GM12878 (cell line): ENCODE data around the gene RTN4R.

Experiments used
- POLR2A ChIP-seq: IDR thresholded peaks from 2 replicates; pipeline ENCODE4 v1.6.1; 2011; ENCODE audit warnings: low read depth, mild to moderate bottlenecking, low read length
- POLR2AphosphoS5 ChIP-seq: IDR thresholded peaks from 2 replicates; pipeline ENCODE4 v1.6.1; 2011; ENCODE audit warnings: mild to moderate bottlenecking, low read length, inconsistent platforms
- RAD51 ChIP-seq: fragments of 450-650 bp; IDR thresholded peaks from 2 replicates; pipeline ENCODE4 v1.6.1; 2016; ENCODE audit warnings: moderate library complexity, mild to moderate bottlenecking, inconsistent platforms
- TARDBP ChIP-seq: IDR thresholded peaks from 2 replicates; pipeline ENCODE4 v1.6.1; 2016; ENCODE audit warnings: borderline replicate concordance
- TF ChIP-seq, protein P1 (sequence below): IDR thresholded peaks from 2 replicates; pipeline ENCODE4 v1.6.1; 2012; ENCODE audit warnings: mild to moderate bottlenecking, low read depth, low read length
- TF ChIP-seq, protein P2 (sequence below), 3 experiments: IDR thresholded peaks in 2 of 3; conservative IDR thresholded peaks in 1 of 3; 2 replicates each; pipeline ENCODE4 v1.5.1; 2011; ENCODE audit warnings: low read depth in 3 of 3, low read length in 3 of 3, mild to moderate bottlenecking in 3 of 3, control low read depth in 2 of 3, moderate library complexity in 2 of 3, inconsistent platforms in 1 of 3, mixed read lengths in 1 of 3; ENCODE audit not compliant: control insufficient read depth in 2 of 3, insufficient read depth in 1 of 3; ENCODE audit errors: extremely low read depth in 1 of 3
- TF ChIP-seq, protein P3 (sequence below): IDR thresholded peaks from 2 replicates; pipeline ENCODE4 v1.6.1; 2012; ENCODE audit warnings: low read depth, low read length, improper control_type of control experiment
- TF ChIP-seq, protein P4 (sequence below): IDR thresholded peaks from 2 replicates; pipeline ENCODE4 v1.6.1; 2011; ENCODE audit warnings: mild to moderate bottlenecking, low read depth, low read length, moderate library complexity; ENCODE audit not compliant: insufficient replicate concordance

DNA sequence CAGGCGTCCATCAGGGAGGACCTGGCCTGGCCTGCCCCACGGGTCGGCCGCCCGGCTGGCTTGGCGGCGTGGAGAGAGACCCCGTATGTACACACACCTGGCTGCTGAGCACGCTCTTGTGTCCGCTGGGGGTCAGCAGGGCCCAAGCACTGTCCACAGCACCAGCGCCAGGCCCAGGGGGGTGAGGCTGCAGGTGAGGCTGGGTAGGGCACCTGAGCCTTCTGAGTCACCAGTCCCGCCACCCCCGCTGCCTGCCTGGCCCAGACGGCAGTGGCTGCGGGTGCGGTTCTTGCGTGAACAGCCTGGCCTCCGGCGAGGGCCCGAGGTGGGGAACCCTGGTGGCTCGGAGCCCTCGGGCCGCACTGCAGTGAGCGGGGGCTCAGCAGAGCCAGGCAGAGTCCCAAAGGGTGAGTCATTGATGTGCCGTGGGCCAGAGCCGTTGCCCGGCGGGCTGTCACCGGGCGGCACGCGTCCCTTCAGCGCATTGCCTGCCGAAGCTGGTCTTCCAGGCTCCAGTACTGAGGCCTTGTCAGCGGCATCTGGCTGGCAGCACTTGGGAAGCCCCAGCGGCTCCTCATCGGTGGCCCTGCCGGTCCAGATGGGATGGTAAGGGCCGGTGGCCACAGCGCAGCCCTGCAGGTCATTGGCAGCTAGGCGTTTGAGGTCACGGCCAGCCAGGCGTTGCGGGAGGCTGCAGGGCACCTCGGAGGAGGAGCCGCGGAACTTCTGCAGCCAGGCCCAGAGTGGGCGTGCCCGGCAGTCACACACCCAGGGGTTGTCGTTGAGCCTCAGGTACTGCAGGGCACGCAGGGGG lies 26.3 kb downstream of the RTN4R start:
- TF ChIP-seq, protein P1, sequence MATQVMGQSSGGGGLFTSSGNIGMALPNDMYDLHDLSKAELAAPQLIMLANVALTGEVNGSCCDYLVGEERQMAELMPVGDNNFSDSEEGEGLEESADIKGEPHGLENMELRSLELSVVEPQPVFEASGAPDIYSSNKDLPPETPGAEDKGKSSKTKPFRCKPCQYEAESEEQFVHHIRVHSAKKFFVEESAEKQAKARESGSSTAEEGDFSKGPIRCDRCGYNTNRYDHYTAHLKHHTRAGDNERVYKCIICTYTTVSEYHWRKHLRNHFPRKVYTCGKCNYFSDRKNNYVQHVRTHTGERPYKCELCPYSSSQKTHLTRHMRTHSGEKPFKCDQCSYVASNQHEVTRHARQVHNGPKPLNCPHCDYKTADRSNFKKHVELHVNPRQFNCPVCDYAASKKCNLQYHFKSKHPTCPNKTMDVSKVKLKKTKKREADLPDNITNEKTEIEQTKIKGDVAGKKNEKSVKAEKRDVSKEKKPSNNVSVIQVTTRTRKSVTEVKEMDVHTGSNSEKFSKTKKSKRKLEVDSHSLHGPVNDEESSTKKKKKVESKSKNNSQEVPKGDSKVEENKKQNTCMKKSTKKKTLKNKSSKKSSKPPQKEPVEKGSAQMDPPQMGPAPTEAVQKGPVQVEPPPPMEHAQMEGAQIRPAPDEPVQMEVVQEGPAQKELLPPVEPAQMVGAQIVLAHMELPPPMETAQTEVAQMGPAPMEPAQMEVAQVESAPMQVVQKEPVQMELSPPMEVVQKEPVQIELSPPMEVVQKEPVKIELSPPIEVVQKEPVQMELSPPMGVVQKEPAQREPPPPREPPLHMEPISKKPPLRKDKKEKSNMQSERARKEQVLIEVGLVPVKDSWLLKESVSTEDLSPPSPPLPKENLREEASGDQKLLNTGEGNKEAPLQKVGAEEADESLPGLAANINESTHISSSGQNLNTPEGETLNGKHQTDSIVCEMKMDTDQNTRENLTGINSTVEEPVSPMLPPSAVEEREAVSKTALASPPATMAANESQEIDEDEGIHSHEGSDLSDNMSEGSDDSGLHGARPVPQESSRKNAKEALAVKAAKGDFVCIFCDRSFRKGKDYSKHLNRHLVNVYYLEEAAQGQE, result no peak
- TF ChIP-seq, protein P2, sequence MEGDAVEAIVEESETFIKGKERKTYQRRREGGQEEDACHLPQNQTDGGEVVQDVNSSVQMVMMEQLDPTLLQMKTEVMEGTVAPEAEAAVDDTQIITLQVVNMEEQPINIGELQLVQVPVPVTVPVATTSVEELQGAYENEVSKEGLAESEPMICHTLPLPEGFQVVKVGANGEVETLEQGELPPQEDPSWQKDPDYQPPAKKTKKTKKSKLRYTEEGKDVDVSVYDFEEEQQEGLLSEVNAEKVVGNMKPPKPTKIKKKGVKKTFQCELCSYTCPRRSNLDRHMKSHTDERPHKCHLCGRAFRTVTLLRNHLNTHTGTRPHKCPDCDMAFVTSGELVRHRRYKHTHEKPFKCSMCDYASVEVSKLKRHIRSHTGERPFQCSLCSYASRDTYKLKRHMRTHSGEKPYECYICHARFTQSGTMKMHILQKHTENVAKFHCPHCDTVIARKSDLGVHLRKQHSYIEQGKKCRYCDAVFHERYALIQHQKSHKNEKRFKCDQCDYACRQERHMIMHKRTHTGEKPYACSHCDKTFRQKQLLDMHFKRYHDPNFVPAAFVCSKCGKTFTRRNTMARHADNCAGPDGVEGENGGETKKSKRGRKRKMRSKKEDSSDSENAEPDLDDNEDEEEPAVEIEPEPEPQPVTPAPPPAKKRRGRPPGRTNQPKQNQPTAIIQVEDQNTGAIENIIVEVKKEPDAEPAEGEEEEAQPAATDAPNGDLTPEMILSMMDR (IDR thresholded peaks at IDR 0.05 in 2 of 3, conservative IDR thresholded peaks at IDR 0.05 in 1 of 3; ENCODE audit: control insufficient read depth in 2 of 3, extremely low read depth in 1 of 3, insufficient read depth in 1 of 3, low read depth in 3 of 3, low read length in 3 of 3), result no peak
- TF ChIP-seq POLR2AphosphoS5 (no peak), POLR2A (no peak), RAD51 (no peak), TARDBP (no peak)
- TF ChIP-seq, protein P3, sequence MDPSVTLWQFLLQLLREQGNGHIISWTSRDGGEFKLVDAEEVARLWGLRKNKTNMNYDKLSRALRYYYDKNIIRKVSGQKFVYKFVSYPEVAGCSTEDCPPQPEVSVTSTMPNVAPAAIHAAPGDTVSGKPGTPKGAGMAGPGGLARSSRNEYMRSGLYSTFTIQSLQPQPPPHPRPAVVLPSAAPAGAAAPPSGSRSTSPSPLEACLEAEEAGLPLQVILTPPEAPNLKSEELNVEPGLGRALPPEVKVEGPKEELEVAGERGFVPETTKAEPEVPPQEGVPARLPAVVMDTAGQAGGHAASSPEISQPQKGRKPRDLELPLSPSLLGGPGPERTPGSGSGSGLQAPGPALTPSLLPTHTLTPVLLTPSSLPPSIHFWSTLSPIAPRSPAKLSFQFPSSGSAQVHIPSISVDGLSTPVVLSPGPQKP, result no peak
- TF ChIP-seq, protein P4, sequence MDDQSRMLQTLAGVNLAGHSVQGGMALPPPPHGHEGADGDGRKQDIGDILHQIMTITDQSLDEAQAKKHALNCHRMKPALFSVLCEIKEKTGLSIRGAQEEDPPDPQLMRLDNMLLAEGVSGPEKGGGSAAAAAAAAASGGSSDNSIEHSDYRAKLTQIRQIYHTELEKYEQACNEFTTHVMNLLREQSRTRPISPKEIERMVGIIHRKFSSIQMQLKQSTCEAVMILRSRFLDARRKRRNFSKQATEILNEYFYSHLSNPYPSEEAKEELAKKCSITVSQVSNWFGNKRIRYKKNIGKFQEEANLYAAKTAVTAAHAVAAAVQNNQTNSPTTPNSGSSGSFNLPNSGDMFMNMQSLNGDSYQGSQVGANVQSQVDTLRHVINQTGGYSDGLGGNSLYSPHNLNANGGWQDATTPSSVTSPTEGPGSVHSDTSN, result no peak
